Astrocyte of the cerebellum (primary cell): ENCODE measurements around the gene DDX56.
"Not testable (repeated sequence)": the region's sequence is repeated elsewhere in the genome, so short reads cannot be mapped to it uniquely, and the experiment has no call there.

Experiments used
- DNase-seq: peaks from one replicate; pipeline ENCODE4 v3.0.0-alpha.2; 2011; ENCODE audit warnings: low read depth
- H3K4me3 ChIP-seq: 2 replicates; pipeline ENCODE4 v1.5.1; 2011; ENCODE audit warnings: mild to moderate bottlenecking, low read depth, low read length, moderate library complexity
- in situ Hi-C: cut with HindIII; loops from 2 replicates; pipeline ENCODE4 v1.10.0; 2017; ENCODE audit warnings: low sequenced_read_pairs
- TF ChIP-seq, protein P1 (sequence below): IDR thresholded peaks from 2 replicates; pipeline ENCODE4 v1.5.1; 2012; ENCODE audit warnings: low read length, low read depth, moderate library complexity, mild to moderate bottlenecking; ENCODE audit errors: missing control alignments

The DDX56 gene

DNA sequence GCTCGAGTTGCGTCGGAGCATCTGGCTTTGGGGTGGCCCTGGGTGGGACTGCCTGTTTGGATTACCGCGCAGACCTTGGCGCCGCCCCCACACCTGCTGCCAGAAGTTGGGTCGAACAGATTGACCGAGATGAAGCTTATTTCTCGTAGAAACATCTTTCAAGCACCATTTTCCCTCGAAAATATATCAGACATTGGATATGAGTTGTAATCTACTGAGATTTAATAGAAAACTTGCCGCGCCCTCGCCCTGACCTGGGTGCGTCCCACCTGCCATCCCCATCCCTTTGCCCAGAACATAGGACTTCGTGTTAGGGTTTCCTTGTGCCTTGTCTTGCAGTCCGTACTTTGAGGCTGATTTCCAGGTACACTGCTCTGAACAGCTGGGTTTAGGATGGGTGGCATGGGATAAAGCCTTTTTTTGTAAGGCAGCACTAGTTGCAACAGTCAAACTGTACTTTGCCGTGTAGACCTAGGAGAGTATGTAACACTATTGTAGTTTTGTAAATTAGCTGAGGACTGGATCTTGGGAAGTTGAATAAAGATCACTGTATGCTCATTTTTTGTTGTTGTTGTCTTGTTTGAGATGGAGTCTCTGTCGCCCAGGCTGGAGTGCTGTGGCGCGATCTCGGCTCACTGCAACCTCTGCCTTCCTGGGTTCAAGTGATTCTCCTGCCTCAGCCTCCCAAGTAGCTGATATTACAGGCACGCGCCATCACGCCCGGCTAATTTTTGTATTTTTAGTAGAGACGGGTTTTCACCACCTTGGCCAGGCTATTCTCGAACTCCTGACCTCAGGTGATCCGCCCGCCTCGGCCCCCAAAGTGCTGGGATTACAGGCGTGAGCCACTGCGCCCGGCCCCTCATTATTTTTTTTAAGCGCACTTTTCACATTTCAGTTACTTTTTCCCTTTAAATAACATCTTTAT is 33.7 kb upstream of the DDX56 start:
- no peak for DNase-seq
- TF ChIP-seq, protein P1, sequence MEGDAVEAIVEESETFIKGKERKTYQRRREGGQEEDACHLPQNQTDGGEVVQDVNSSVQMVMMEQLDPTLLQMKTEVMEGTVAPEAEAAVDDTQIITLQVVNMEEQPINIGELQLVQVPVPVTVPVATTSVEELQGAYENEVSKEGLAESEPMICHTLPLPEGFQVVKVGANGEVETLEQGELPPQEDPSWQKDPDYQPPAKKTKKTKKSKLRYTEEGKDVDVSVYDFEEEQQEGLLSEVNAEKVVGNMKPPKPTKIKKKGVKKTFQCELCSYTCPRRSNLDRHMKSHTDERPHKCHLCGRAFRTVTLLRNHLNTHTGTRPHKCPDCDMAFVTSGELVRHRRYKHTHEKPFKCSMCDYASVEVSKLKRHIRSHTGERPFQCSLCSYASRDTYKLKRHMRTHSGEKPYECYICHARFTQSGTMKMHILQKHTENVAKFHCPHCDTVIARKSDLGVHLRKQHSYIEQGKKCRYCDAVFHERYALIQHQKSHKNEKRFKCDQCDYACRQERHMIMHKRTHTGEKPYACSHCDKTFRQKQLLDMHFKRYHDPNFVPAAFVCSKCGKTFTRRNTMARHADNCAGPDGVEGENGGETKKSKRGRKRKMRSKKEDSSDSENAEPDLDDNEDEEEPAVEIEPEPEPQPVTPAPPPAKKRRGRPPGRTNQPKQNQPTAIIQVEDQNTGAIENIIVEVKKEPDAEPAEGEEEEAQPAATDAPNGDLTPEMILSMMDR, result no peak
- in situ Hi-C loops, result no loop called here
- H3K4me3 ChIP-seq, result peak overlapping the region; percentile 83

DNA sequence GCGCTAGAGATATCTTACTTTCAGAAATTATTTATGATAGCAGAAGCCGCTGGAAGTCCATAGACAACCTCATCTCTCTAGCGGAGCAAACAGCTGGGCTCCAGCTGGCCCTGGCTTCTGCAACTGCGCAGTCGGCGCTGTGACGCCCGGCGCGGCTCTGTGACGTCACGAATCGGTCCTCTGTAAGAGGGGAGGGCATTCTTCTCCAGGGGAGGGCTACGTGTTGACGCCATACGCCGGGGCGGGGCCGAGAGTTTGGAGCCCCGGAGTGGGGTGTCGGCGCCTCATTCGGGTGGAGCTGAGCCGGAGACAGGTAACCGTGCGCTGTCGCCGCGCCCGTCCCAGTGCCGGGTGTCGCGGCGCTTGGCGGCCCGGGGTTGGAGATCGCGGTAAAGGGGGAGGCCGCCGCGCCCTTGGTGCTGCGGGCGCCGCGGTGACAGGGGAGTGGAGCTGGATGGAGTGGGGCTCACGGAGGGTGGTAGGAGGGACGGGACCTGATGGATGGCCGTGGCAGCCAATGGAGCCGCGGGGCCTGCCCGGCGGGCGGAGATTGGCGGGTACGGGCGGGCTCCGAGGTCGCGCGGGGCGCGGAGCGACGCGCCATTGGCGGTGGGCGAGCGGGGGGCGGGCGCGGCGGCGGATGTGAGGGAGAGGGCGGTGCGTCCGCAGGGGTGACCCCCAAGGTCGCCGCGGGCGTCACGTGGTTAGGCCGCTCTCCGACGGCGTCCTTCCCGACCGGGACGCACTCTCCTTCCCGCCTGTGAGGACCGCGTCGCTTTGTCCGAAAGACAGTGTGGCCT is 32.8 kb upstream of the DDX56 start, which contains the start of gene OGDH:
Gene OGDH (plus strand): TSS at position 287 of the 800 bp plus-strand sequence. CDS start 17,717 bp downstream, outside the sequence.
- in situ Hi-C loops, result no loop called here
- TF ChIP-seq, protein P1, result no peak
- peak within 1 kb of the TSS; percentile 83 for H3K4me3 ChIP-seq
- DNase-seq, result peak; percentile 96

DNA sequence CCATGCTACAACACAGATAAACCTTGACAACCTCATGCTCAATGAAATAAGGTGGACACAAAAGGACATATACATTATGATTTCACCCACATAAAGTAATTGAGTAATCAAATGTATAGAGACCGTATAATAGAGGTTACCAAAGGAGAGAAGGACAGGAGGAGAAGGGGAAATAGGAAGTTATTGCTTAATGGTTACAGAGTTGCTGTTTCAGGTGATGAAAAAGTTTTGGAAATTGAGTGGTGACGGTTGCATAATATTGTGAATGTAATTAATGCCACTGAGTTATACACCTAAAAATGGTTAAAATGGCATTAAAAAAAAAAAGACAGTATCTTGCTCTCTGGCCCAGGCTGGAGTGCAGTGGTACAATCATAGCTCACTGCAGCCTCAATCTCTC is 31.2 kb upstream of the DDX56 start:
- TF ChIP-seq, protein P1, result no peak
- no peak overlapping the region for H3K4me3 ChIP-seq
- no peak for DNase-seq
- in situ Hi-C loops, result no loop called here

DNA sequence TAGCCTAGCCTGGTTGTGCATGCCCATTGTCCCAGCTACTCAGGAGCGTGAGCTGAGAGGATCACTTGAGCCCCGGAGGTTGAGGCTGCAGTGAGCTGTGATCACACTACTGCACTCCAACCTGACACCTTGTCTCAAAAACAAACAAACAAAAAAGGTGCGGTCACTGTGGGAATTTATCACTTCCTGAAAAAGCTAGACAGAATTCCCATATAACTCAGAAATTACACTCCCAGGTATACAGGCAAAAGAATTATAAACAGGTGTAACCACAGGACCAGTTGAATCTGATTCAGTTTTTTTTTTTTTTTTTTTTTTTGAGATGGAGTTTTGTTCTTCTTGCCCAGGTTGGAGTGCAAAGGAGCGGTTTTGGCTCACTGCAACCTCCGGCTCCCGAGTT is 29.5 kb upstream of the DDX56 start:
- TF ChIP-seq, protein P1, result no peak
- in situ Hi-C loops, result no loop called here
- DNase-seq, result no peak
- no peak overlapping the region for H3K4me3 ChIP-seq

DNA sequence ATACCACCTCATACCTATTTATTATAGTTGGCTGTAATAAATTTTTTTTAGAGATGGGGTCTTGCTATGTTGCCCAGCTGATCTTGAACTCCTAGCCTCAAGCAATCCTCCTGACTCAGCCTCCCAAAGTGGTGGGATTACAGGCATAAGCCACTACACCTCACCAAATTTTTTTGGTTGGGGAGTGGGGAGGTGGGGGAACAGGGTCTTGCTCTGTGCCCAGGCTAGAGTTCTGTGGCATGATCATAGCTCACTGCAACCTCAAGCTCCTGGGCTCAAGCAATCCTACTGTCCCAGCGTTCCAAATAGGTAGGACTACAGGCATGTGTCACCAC is 28.8 kb upstream of the DDX56 start:
- in situ Hi-C loops, result no loop called here
- DNase-seq, result no peak
- TF ChIP-seq, protein P1, result no peak

DNA sequence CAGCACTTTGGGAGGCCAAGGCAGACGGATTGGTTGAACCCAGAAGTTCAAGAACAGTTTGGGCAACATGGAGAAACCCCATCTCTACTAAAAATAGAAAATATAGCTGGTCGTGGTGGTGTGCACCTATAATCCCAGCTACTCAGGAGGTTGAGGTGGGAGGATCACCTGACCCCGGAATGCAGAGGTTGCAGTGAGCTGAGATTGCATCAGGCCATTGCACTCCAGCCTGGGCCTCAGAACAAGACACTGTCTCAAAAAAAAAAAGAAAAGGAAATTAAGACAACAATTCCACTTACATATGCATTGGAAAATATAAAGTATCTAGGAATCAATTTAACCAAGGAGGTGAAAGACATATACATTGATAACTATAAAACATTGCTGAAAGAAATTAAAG is 25.5 kb upstream of the DDX56 start:
- in situ Hi-C loops, result loop anchor here (25.0 kb wide), 1 partner anchor 213 kb away; no protein-coding TSS in a partner anchor
- DNase-seq, result no peak
- TF ChIP-seq, protein P1, result no peak
- H3K4me3 ChIP-seq, result no peak overlapping the region

More for the DNA sequence above, 28.8 kb upstream of the DDX56 start:
- no peak overlapping the region for H3K4me3 ChIP-seq

DNA sequence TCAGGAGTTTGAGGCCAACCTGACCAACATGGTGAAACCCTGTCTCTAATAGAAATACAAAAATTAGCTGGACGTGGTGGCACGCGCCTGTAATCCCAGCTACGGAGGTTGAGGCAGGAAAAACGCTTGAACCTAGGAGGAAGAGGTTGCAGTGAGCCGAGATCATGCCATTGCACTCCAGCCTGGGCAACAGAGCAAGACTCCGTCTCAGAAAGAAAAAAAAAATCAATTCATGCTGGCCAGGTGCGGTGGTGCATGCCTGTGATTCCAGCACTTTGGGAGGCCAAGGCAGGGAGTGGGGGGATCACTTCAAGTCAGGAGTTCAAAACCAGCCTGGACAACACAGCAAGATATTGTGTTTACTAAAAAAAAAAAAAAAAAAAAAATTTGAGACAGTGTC is 23.5 kb upstream of the DDX56 start:
- in situ Hi-C loops, result loop anchor here (25.0 kb wide), 1 partner anchor 215 kb away; no protein-coding TSS in a partner anchor
- DNase-seq, H3K4me3 ChIP-seq: not testable (repeated sequence)
